PFSK-1 (cell line): ENCODE measurements around the gene SLCO3A1.

ENCODE experiments used
- FOXP2 ChIP-seq: optimal IDR thresholded peaks from 2 replicates; pipeline ENCODE3; 2011; ENCODE audit warnings: borderline replicate concordance, control low read depth, inconsistent platforms; ENCODE audit not compliant: insufficient read depth; ENCODE audit errors: extremely low read length, extremely low read depth
- POLR2AphosphoS5 ChIP-seq: IDR thresholded peaks from 2 replicates; pipeline ENCODE4 v1.6.1; 2012; ENCODE audit warnings: low read depth, mild to moderate bottlenecking, control low read depth, low read length, moderate library complexity
- REST ChIP-seq, 2 experiments: IDR thresholded peaks; 2 replicates each; pipeline versions ENCODE4 v1.6.1 to v1.8.0; 2011 to 2012; ENCODE audit warnings: low read depth in 2 of 2, low read length in 2 of 2, control low read depth in 1 of 2, inconsistent platforms in 1 of 2, mild to moderate bottlenecking in 1 of 2, moderate library complexity in 1 of 2; ENCODE audit not compliant: insufficient read depth in 1 of 2
- SIN3A ChIP-seq: IDR thresholded peaks from 2 replicates; pipeline ENCODE4 v1.6.1; 2012; ENCODE audit warnings: mild to moderate bottlenecking, low read length, moderate library complexity, borderline replicate concordance; ENCODE audit not compliant: insufficient read depth
- TAF1 ChIP-seq: IDR thresholded peaks from 2 replicates; pipeline ENCODE4 v1.6.1; 2012; ENCODE audit warnings: low read length, control low read depth, borderline replicate concordance; ENCODE audit not compliant: insufficient read depth

Gene SLCO3A1

GRCh38 chr15:91891101-91891500 is 37.6 kb downstream of the SLCO3A1 start:
- no peak for TF ChIP-seq SIN3A

DNA sequence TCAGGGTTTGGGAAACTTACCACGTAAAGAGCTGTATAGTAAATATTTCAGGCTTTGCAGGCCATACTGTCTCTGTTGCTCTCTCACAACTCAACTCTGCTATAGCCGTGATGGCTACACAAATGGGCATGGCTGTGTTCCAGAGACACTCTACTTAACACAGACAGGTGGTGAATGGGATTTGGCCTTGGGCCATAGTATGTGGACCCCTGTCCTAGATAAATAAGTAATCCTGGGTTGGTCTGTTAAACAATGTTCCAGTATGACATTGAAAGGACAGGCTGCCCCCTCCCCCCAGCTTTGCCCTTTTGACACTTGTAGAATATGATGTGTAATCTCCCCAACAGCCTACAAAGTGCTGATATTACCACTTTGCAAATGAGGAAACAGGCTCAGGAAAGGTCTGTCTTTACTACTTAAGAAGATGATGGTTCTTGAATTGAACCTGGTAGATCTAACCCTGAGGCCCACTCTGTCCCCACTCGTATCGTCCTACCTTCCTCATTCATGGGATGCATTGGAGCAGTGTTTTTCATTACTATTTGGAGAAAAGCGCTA is 38.4 kb downstream of the SLCO3A1 start:
- TF ChIP-seq SIN3A (no peak), FOXP2 (no peak), TAF1 (no peak), REST (IDR thresholded peaks at IDR 0.05; ENCODE audit: insufficient read depth in 1 of 2, low read depth in 2 of 2, low read length in 2 of 2) (no peak), POLR2AphosphoS5 (no peak)

DNA sequence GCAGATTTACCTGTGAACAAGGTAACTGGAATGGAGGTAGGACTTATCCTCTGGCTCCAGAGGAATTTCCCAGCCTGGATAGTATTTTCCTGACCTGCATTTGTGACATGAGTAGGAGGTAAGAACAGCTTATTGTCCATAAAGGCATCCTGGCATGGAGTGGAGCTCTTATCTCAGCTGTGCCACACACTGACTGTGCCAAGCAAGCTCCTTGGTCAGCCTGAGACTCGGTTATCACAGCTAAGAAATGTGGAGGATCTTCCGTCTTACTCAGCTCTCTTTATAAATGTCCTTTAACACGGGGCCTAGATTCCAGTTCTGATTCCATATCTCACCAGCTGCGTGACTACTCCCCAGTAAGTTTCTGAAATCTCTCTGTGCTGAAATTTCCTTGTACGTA is 38.9 kb downstream of the SLCO3A1 start:
- no peak for TF ChIP-seq SIN3A
- TF ChIP-seq REST (IDR thresholded peaks at IDR 0.05; ENCODE audit: insufficient read depth in 1 of 2, low read depth in 2 of 2, low read length in 2 of 2): no peak
- no peak for TF ChIP-seq TAF1
- no peak for TF ChIP-seq POLR2AphosphoS5
- TF ChIP-seq FOXP2: no peak

DNA sequence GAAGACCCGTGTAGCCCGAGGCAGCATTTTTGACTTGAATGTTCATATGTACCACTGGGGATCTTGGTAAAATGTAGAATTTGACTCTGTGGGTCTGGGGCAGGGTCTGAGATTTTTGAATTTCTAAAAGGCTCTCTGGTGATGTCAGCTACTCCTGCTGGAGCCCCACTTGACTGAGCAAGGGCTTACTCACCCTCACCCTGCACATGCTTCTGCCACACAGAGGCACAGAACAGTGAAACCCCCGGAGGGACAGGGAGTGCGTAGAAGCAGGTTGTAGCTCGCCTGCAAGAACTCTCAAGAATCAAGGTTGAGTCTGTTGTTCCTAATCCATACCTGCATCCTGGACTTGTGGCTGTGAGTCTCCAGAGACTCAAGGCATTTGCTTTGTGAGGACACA is 41.1 kb downstream of the SLCO3A1 start:
- TF ChIP-seq TAF1 (no peak), REST (IDR thresholded peaks at IDR 0.05; ENCODE audit: insufficient read depth in 1 of 2, low read depth in 2 of 2, low read length in 2 of 2) (no peak), POLR2AphosphoS5 (no peak), SIN3A (no peak), FOXP2 (no peak)

- TF ChIP-seq FOXP2: no peak
- TF ChIP-seq REST (IDR thresholded peaks at IDR 0.05; ENCODE audit: insufficient read depth in 1 of 2, low read depth in 2 of 2, low read length in 2 of 2): no peak
- TF ChIP-seq TAF1: no peak
- TF ChIP-seq SIN3A: no peak
- no peak for TF ChIP-seq POLR2AphosphoS5
Measured at GRCh38 chr15:91895051-91895450, 41.5 kb downstream of the SLCO3A1 start.
